Measurements from ENCODE around the gene STX1B.

DNA sequence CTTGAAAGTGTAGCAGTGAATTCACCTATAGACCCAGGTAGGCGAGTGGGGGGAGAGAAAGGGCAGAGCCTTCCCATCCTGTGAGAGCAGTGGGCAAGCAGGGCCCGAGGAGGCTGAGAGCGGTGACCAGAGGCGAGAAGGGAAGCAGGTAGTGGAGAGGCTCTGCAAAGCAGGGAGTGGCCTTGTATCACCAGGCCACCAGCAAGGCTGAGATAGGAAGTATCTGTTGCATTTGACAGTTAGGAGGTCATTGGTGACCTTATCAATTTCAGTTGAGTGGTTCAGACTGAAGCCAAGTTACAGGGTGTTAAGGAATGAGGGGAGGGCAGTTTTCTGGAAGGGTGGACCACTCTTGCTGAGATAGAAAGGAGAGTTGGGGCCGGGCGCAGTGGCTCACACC is 36.1 kb downstream of the STX1B start:
- TF ChIP-seq, protein P1, sequence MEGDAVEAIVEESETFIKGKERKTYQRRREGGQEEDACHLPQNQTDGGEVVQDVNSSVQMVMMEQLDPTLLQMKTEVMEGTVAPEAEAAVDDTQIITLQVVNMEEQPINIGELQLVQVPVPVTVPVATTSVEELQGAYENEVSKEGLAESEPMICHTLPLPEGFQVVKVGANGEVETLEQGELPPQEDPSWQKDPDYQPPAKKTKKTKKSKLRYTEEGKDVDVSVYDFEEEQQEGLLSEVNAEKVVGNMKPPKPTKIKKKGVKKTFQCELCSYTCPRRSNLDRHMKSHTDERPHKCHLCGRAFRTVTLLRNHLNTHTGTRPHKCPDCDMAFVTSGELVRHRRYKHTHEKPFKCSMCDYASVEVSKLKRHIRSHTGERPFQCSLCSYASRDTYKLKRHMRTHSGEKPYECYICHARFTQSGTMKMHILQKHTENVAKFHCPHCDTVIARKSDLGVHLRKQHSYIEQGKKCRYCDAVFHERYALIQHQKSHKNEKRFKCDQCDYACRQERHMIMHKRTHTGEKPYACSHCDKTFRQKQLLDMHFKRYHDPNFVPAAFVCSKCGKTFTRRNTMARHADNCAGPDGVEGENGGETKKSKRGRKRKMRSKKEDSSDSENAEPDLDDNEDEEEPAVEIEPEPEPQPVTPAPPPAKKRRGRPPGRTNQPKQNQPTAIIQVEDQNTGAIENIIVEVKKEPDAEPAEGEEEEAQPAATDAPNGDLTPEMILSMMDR (IDR thresholded peaks at IDR 0.05), result no peak
- no peak for TF ChIP-seq POLR2A (IDR thresholded peaks at IDR 0.05)
